ENCODE results near the gene SHF.

The SHF gene

DNA sequence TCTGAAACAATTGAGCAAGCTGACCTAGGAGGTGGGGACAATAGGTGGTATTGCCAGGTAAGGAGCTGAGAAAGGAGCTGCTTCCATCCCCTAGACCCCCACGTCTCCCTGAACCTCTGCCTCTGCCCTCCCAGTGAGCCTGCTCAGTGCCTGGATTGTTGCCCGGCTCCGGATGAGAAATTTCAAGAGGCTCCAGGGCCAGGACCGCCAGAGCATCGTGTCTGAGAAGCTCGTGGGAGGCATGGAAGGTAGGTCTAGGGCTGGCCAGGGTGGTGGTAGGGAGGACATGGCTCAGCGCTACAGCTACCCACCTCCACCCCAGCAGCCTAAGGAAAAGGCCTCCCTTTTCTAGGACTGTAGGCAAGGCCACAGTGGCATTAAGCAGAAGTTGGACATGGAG, 44.7 kb downstream of the SHF start:
- H3K27ac ChIP-seq (ENCODE audit: poor library complexity, severe bottlenecking) = no peak overlapping the region
- TF ChIP-seq, protein P1, sequence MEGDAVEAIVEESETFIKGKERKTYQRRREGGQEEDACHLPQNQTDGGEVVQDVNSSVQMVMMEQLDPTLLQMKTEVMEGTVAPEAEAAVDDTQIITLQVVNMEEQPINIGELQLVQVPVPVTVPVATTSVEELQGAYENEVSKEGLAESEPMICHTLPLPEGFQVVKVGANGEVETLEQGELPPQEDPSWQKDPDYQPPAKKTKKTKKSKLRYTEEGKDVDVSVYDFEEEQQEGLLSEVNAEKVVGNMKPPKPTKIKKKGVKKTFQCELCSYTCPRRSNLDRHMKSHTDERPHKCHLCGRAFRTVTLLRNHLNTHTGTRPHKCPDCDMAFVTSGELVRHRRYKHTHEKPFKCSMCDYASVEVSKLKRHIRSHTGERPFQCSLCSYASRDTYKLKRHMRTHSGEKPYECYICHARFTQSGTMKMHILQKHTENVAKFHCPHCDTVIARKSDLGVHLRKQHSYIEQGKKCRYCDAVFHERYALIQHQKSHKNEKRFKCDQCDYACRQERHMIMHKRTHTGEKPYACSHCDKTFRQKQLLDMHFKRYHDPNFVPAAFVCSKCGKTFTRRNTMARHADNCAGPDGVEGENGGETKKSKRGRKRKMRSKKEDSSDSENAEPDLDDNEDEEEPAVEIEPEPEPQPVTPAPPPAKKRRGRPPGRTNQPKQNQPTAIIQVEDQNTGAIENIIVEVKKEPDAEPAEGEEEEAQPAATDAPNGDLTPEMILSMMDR (IDR thresholded peaks at IDR 0.05; ENCODE audit: poor library complexity, severe bottlenecking) = no peak
- H3K4me1 ChIP-seq (ENCODE audit: insufficient read depth, poor library complexity, severe bottlenecking) = peaks cover 2% of the 10 kb centered on the region
- H3K27me3 ChIP-seq (ENCODE audit: insufficient read depth, poor library complexity, severe bottlenecking) = no peaks in the 10 kb centered on the region
- H3K36me3 ChIP-seq (ENCODE audit: low read depth) = peaks cover 24% of the 10 kb centered on the region
- no peak overlapping the region for H3K4me3 ChIP-seq (ENCODE audit: severe bottlenecking)
- DNase-seq (ENCODE audit: low spot score) = peak; percentile 60
- no peak for ATAC-seq (ENCODE audit: low read depth)
- no peaks in the 10 kb centered on the region for H3K9me3 ChIP-seq (ENCODE audit: severe bottlenecking)

- H3K4me3 ChIP-seq (ENCODE audit: severe bottlenecking) = no peak overlapping the region
- H3K36me3 ChIP-seq (ENCODE audit: low read depth) = peaks cover 34% of the 10 kb centered on the region
- no peaks in the 10 kb centered on the region for H3K27me3 ChIP-seq (ENCODE audit: insufficient read depth, poor library complexity, severe bottlenecking)
- no peak for DNase-seq (ENCODE audit: low spot score)
- no peak for ATAC-seq (ENCODE audit: low read depth)
- no peak overlapping the region for H3K27ac ChIP-seq (ENCODE audit: poor library complexity, severe bottlenecking)
- no peaks in the 10 kb centered on the region for H3K9me3 ChIP-seq (ENCODE audit: severe bottlenecking)
- TF ChIP-seq, protein P1 (IDR thresholded peaks at IDR 0.05; ENCODE audit: poor library complexity, severe bottlenecking) = no peak
- no peaks in the 10 kb centered on the region for H3K4me1 ChIP-seq (ENCODE audit: insufficient read depth, poor library complexity, severe bottlenecking)
Measured at GRCh38 chr15:45141386-45141785, 46.4 kb downstream of the SHF start.

- Histone ChIP-seq H3K4me1 (ENCODE audit: insufficient read depth, poor library complexity, severe bottlenecking) (no peaks in the 10 kb centered on the region), H3K27ac (ENCODE audit: poor library complexity, severe bottlenecking) (no peak overlapping the region), H3K36me3 (ENCODE audit: low read depth) (peaks cover 36% of the 10 kb centered on the region), H3K4me3 (ENCODE audit: severe bottlenecking) (no peak overlapping the region), H3K9me3 (ENCODE audit: severe bottlenecking) (no peaks in the 10 kb centered on the region), H3K27me3 (ENCODE audit: insufficient read depth, poor library complexity, severe bottlenecking) (no peaks in the 10 kb centered on the region)
- no peak for ATAC-seq (ENCODE audit: low read depth)
- TF ChIP-seq, protein P1 (IDR thresholded peaks at IDR 0.05; ENCODE audit: poor library complexity, severe bottlenecking) = no peak
- DNase-seq (ENCODE audit: low spot score) = peak; percentile 62
Measured at GRCh38 chr15:45140557-45141250, 47.1 kb downstream of the SHF start.

GRCh38 chr15:45139770-45140169, 48.0 kb downstream of the SHF start:
- Histone ChIP-seq H3K27ac (ENCODE audit: poor library complexity, severe bottlenecking) (no peak overlapping the region), H3K9me3 (ENCODE audit: severe bottlenecking) (no peaks in the 10 kb centered on the region), H3K27me3 (ENCODE audit: insufficient read depth, poor library complexity, severe bottlenecking) (no peaks in the 10 kb centered on the region), H3K4me3 (ENCODE audit: severe bottlenecking) (no peak overlapping the region), H3K4me1 (ENCODE audit: insufficient read depth, poor library complexity, severe bottlenecking) (no peaks in the 10 kb centered on the region), H3K36me3 (ENCODE audit: low read depth) (peaks cover 36% of the 10 kb centered on the region)
- DNase-seq (ENCODE audit: low spot score) = no peak
- ATAC-seq (ENCODE audit: low read depth) = no peak
- TF ChIP-seq, protein P1 (IDR thresholded peaks at IDR 0.05; ENCODE audit: poor library complexity, severe bottlenecking) = no peak

All from RWPE2 (cell line).